Kidney capillary endothelial cell (primary cell): Measurements from ENCODE around the gene KLHDC4.
"Not testable (repeated sequence)": the region's sequence is repeated elsewhere in the genome, so short reads cannot be mapped to it uniquely, and the experiment has no call there.

Experiments used
- DNase-seq: peaks from one replicate; pipeline ENCODE4 v3.0.0-alpha.2; 2018; ENCODE audit warnings: low spot score

The KLHDC4 gene

GRCh38 chr16:87742781-87743490, 22.9 kb downstream of the KLHDC4 start:
- no peak for DNase-seq

DNA sequence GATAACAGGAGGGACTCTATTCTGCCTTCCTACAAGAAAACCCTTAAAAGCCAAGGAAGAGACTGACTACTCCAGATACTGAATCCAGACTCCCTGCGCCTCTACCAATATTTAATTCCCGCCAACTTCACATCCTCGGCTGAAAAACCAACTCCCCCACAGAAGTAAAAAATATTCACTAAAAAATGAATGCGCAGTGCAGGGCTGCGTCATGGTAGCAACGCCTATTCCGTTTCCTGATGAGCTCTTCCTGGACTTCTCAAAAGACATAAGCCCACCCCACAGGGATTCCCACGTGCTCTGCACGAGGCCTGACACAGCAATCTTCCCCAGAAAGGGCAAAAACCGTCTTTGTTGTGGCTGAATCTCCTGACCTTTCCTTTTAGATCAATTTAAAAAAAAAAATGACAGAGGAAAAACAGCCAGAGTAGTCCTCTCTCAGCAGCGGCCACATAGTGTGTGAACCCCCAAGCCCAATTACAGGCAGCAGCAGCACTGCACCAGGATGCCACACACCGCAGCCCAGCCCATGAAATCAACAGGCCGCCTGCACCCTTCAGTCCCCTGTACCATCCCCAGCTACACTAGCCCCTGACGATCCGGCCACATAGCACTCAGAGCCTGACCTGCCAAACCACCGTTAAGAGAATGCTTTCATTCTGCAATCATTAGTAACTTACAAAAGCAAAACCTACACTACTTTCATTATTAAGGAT, 23.9 kb downstream of the KLHDC4 start:
- no peak for DNase-seq

- no peak for DNase-seq
Observed at GRCh38 chr16:87740909-87741424, 24.8 kb downstream of the KLHDC4 start.

DNA sequence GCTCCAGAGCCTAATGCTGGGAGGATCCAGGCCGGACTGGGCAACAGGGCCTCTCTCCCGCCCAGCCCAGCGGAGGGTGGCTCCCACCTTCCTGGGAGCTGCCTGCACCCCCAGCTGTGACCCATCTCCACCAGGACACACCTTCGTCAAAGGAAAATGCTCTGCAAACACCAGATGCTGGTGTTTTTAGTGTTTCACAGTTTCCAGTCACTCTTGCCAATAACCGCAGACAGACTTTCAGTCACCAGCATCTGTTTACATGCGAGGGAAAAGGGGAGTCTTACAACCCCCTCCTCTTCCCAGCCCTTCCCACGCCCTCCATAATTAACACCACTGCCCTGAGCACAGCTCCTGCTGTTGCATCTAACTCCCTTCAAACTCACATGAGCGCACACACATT, 25.3 kb downstream of the KLHDC4 start:
- DNase-seq = no peak

DNA sequence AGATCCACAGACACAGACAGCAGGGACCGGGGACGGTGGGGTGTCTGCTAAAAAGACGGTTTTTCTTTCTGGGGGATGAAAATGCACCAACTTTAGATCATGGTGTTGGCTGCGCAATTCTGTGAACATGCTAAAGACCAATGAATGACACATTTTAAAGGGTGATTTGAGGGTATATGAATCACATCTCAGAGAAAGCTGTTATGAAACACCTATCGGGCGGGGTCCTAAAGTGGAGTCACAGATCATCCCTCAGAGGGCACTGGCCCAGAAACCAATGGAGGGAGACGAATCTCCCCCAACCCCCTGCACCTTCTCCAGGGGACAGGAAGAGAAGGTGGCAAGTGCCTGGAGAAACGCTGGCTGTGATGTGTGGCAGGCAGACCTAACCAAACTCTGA, 26.0 kb downstream of the KLHDC4 start:
- no peak for DNase-seq

- DNase-seq = no peak
Observed at GRCh38 chr16:87736008-87736382, 29.8 kb downstream of the KLHDC4 start.

DNA sequence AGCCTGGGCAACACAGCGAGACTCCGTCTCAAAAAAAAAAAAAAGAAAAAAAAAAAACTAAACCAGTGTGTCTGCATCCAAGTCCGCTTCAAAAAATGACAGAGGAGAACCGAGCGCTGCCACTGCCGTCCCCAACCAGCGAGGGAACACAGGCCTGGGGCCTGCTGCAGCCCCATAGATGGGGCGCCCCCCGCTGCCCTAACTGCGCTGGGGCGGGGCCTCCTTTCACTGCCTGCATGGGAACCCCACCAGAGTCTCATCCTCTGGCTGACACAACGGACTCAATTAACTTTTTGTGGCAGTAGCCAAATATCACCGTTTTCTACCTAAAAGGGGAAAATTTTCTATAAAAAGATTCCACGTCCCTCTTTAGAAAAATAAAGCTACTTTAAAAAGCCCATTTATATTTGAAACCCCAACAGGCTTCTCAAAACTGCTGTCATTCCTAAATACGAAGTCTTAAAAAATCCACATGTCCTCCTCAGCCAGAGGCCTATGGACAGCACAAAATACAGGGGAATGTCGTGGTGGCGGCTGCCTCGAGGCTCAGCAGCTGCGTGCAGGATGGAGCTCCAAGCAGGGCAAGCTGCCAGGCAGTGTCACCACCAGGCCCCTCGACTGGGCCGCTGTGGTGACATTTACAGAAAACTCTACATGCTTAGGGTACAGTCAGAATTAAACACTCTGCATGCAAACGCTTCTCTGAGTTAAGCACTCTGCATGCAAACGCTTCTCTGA, 30.3 kb downstream of the KLHDC4 start:
- no peak for DNase-seq

DNA sequence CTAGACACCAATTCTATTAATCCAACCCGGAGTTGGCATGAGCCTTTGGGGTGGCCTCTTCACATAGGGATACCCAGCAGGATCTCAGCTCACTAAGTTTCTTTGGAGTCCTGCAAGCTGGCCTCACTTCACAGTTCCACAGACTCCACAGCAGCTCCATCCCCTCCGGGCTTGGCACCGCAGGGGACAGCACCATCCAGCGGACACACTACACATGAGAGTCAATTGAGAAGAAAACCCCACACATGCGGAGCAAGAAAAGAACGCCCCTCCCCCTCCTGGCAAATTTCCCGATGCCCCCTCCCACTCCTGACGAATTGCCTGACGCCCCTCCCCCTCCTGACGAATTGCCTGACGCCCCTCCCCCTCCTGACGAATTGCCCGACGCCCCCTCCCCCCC, 31.1 kb downstream of the KLHDC4 start:
- no peak for DNase-seq

DNA sequence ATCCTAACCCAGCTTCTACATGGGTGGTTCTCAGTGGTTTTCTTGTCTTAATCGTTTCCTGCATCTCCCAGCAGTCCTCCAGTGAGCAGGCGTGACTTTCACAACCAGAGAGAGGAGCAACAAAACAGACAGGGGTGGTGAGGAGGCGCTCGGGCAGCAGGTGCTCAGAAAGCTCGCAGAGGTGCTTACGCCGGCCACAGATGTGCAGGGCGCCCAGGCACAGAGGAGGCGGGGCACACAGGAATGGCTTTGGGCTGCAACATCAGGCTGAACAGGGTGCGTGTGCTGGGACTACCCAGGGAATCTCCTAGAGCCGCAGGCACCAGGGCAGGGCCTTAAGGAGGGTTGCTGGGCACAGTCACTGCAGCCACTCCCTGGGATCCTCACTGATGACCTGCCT, 32.6 kb downstream of the KLHDC4 start:
- no peak for DNase-seq

- DNase-seq = no peak
Observed at GRCh38 chr16:87731607-87732006, 34.2 kb downstream of the KLHDC4 start.

- DNase-seq = no peak
Observed at GRCh38 chr16:87729266-87729954, 36.4 kb downstream of the KLHDC4 start.

GRCh38 chr16:87728026-87728425, 37.8 kb downstream of the KLHDC4 start:
- no peak for DNase-seq

GRCh38 chr16:87727346-87727745, 38.4 kb downstream of the KLHDC4 start:
- no peak for DNase-seq

DNA sequence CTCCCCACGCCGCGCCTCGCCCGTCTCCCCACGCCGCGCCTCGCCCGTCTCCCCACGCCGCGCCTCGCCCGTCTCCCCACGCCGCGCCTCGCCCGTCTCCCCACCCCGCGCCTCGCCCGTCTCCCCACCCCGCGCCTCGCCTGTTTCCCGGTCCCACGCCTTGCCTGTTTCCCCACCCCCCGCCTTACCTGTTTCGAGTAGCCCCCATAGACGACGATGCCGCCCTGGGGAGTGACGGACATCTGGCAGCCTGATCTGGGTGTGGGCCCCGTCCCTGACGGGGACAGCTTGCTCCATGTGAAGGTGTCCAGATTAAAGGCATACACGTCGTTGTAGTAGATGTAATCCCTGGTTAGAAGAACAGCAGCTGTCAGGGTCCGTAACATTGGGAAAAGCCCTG, 39.2 kb downstream of the KLHDC4 start:
- not testable (repeated sequence) for DNase-seq

DNA sequence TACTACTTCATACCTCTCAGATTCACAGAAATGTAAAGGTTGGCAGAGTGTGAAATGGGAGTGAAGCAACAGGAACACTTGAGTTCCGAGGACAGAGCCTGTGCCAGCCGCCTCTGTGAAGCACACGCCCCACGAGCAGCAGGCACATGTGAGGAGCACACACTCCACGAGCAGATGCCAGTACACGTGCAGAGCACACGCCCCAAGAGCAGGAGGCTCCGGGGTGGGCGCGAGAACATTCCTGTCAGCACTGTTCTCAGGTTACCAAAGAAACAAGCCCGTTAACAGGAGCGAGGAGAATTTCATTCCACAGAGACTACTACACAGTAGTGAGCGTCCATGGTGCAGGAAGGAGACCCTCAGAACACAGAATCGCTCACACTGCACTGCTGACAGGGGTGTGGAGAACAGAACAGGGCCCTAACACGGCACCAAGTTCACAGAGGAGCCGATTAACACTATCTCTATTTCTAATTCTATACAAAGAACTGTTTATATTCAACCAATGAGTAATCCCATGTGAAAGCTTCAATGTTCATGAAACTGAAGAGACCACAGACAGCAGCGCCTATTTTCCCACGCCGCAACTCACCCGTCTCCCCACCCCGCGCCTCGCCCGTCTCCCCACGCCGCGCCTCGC, 40.1 kb downstream of the KLHDC4 start:
- no peak for DNase-seq

- no peak for DNase-seq
Observed at GRCh38 chr16:87724490-87725291, 41.1 kb downstream of the KLHDC4 start.

DNA sequence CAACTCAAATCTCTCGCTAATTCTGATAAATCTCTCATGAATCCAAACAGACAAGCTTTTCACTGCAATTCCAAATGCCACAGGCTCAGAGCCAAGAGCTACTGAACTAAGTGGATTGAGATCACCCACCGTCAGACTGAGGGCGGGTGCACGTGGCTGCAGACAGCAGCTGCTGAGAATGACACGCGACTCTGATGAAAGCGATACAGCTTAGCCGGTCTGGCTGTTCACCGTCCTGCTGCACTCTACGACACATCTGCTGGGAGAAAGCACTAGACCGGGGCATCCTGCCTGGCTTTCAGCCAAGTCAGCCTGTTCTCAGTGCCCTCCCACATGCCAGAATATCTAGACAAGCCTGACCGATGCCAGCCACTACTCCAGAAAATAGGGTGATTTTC, 42.6 kb downstream of the KLHDC4 start:
- DNase-seq = peak; percentile 79

DNA sequence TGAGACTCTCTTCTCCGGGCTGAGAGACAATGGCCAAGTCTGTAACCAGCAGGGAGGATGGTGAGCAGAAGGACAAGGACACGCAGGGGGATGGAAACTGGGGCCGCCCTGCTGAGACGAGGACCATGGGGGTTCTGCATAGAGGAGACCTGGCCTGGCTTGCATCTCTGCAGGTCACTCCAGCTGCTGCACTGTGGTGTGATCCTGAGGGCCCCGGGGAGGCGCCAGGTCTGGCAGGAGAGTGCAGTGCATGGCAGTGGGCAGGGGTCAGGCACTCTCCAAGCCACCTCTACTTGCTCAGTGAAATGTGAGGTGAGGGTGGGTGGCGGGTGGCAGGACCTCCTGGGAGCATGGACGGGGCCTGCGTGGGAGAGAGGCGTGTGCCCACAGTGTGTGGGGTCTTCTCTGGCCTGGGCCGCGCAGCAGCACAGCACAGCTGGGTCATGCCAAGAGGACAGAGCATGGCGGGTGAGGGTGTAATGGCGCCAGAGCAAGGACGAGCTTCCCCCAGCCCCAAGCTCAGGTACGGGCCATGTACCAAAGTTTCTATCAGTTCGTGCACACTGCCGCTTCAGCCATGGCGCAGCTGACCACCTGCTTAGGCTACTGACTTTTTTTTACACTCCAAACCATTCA, 43.1 kb downstream of the KLHDC4 start:
- DNase-seq = no peak

- DNase-seq = no peak
Observed at GRCh38 chr16:87721622-87722585, 43.9 kb downstream of the KLHDC4 start.
